HG02571 (cell line): ENCODE results near the gene C1orf198.

Source experiments
- ATAC-seq: cut with Tn5 transposase; IDR thresholded peaks from one replicate; pipeline ENCODE4 v1.9.1; 2021; ENCODE audit warnings: mild to moderate bottlenecking, moderate library complexity; ENCODE audit not compliant: unreplicated experiment

The C1orf198 gene

DNA sequence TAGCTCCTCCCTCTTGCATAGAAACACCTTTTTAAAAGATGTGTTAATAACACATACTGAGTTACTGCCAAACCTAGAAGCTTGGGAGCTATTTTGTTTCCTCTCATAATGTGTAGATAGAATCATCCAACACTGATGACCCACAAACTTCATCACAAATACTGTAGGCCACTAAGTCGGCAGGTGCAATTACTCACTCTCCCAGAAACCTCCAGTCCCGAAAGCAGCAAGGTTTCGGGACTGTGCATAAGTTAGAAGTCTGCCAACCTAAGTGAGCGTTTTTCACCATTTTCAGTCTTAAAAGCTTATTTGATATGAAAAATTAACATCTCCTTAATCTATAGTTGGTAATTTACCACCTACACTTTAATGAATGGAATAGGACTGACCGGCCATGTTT lies 32.0 kb downstream of the C1orf198 start:
- no peak for ATAC-seq

DNA sequence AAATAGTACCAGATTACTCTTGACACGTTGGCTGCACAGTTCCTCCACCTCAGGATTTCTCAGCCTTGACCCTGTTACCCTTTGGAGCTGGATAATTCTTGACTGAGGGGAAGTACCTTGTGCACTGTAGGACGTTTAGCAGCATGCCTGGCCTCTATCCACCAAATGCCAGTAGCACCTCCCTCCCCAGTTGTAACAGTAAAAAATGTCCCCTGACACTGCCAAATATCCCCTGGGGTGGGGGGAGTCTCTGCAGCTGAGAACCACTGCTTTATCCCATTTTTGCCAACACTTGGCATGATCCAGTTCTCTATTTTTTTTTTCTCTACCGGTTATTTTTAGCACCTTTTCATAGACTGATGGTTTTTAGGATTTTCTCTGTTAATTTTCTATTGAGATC lies 34.0 kb downstream of the C1orf198 start:
- no peak for ATAC-seq

- ATAC-seq: no peak
These were observed 34.8 kb downstream of the C1orf198 start for GRCh38 chr1:230833511-230833910.

DNA sequence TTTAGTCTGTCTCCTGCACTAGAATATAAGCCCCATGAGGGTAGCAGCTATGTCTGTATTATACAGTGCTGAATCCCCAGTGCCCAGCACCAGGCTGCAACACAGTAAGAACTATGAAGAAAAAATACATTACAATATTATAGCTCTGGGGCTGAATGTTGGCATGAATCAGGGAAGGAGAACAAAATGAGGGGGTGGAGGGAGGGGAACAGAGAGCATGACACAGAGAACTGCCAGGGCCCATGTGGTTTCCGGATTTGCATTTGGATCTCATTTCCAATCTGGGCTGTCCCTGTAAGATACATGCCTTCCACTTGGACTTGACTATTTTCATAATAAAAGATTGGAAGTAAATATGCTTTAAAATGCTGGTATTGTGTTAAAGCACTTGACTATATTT lies 35.8 kb downstream of the C1orf198 start:
- ATAC-seq: no peak

GRCh38 chr1:230831771-230832170 lies 36.5 kb downstream of the C1orf198 start:
- ATAC-seq: no peak

DNA sequence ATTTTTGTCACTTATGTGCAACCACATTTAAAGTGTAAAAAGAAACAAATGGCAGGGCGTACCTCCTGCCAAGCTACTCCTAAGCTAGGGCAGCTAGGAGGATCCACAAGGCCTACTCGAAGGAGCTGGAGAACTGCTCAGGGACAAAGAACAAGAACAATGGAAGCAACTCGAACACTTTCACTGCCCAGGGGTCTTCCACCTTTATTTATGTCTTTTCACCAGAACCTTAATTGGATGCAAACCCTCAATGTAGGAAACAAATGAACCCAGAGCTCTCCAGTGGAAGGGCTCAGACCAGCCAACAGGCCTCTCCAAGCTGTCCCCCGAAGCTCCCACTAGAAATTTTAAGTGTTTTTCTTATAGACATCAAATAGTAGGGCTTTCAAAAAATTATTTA lies 39.9 kb downstream of the C1orf198 start:
- no peak for ATAC-seq

- ATAC-seq: no peak
These were observed 40.5 kb downstream of the C1orf198 start for GRCh38 chr1:230827801-230828200.

GRCh38 chr1:230827081-230827681 lies 41.1 kb downstream of the C1orf198 start:
- no peak for ATAC-seq

DNA sequence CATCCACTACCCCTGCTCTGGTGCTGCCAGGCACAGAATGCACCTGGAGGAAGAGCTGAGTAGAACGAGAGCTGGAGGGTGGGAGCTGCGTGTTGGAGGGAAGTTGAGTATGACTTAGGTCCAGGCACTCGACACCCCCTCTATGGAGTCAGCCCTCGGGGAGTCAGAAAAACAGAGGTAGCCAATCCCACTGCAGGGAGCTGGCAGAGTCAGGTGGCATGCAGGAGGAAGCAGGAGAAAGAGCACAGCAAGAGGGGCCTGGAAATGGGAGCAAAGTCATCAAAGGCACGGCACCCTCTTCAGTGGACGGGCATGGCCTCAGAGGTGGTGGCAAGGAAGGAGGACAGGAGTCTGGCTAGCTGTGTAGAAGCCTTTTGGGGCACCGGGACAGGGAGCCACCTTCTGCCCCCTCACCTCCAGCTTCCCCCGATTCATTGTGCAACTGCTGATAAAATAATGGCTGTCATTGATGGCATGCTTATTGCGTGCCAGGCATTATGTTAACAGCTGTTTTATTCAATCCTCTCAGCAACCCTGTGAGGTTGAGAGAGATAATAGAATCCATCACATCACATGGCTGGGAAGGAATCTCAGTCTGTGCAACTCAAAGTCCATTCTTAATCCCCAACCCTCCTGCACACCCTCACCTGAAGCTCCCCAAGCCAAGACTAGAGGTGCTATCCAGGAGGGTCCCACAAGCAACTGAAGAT lies 42.0 kb downstream of the C1orf198 start:
- ATAC-seq: no peak

- ATAC-seq: no peak
These were observed 42.6 kb downstream of the C1orf198 start for GRCh38 chr1:230825761-230826160.

DNA sequence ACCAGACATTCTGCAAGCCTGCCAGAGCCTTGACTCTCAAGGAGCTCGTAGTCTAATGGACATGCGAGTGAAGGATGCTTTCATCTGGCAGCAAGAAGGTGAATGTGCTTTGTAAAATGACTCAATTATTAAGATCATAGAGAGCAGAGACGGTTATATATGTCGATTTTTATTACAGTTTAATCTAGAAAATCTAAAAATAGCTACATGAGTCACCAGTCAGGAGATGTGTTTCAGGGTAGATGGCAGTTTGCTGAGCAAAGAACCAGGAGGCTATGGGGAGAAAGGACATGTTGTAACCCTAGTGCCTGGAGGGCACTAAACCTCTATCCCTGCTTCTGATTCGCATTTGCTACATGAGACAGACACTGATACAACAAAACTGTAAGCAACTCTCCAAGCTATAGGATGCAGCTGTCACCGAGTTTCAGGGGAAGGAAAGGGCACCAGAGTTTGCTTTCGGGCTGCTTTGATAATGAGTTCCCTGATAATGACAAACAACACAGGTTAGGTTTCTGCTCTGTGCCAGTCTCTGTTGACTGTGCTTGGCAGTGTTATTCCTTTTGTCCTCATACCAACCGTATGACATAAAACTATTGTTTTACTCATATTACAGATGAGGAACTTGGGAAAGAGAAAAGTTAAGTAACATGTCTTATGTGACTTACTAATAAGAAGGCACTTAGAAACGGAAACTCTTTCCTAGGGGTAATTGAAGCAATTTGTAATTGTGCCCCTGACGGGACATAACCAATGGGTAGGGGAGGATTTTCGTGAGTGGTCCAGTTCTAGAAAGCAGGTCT lies 43.2 kb downstream of the C1orf198 start:
- ATAC-seq: no peak

GRCh38 chr1:230824551-230824918 lies 43.8 kb downstream of the C1orf198 start:
- ATAC-seq: no peak

DNA sequence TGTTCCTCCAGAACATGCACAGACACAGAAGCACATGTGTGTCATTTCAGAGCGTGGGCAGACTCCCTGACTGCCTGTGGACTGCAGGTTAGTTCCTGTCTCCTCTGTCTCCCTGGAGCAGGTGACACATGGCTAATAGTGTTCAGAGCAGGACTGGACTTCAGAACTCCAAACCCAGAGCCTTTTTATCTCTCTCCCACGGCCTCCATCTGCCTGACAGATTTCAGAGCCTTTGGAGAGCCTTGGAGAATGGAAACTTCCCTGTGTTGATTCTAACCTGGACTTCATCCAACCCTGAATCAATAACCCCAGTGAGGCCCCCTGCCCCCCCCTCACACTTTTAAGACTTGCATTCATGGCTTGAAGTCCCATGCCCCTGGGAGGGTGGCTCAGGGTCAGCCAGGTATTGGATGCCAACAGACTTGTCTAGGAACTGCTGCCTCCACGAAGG lies 44.4 kb downstream of the C1orf198 start:
- ATAC-seq: no peak

- no peak for ATAC-seq
These were observed 44.9 kb downstream of the C1orf198 start for GRCh38 chr1:230823426-230823825.

DNA sequence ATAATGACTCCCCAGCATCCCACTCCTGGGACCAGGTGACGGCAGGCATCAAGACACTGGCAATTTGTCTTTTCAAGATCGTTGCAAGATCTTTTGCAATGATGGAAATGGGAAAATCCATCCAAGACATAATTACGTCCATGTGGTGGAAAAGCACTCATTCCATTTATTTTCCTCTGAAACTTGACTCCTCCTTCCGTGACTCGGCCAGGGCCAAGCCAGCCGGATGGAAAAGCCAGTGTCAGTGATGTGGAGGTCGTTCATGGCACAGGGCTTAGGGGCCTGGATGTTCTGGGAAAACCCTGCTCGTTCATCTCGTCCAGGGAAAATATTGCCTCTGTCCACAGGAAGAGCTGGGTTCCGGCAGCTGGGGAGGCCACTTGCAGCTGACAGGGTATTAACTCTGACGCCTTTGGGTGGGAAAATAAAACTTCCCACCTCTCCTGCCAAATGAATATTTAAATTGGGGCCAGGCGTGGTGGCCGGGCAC lies 46.2 kb downstream of the C1orf198 start:
- no peak for ATAC-seq

DNA sequence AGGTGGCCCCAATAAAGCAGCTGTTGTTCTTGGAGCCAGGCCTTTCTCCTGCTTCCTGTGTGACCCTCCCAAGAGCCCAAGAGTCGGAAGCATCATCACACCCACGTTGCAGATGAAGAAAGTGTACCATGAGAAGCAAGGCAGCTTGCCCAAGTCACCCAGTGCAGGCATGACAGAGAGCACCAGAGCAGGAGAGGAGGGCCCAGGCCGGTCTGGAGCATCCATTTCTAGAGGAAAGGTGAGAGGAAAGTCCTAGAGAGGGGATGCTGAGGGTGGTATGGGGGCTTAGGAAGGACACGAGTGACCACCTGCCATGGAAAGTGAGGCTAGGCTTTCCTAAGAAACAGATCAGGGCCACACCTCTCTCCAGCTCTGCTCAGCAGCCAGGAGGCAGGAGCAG lies 47.0 kb downstream of the C1orf198 start:
- ATAC-seq: no peak

- ATAC-seq: no peak
These were observed 47.8 kb downstream of the C1orf198 start for GRCh38 chr1:230820568-230820967.

- ATAC-seq: no peak
These were observed 48.3 kb downstream of the C1orf198 start for GRCh38 chr1:230819976-230820375.

DNA sequence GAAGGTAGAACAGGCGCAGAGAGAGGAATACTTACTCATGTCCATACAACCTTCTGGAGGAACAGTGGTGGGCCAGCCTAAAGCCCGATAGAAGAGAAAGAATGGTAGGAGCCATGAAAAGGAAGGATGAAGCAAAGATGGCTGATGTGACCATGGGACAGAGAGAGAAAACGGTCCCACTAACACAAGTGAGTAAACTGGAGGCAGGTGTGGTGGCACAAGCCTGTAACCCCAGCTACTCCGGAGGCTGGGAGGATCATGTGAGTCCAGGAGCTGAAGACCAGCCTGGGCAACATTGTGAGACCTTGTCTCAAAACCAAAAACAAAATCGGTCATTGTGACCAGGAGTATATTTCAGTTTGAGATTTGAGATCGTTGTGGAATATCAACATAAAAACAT lies 49.4 kb downstream of the C1orf198 start:
- ATAC-seq: no peak

- ATAC-seq: no peak
These were observed 50.0 kb downstream of the C1orf198 start for GRCh38 chr1:230818367-230818766.

DNA sequence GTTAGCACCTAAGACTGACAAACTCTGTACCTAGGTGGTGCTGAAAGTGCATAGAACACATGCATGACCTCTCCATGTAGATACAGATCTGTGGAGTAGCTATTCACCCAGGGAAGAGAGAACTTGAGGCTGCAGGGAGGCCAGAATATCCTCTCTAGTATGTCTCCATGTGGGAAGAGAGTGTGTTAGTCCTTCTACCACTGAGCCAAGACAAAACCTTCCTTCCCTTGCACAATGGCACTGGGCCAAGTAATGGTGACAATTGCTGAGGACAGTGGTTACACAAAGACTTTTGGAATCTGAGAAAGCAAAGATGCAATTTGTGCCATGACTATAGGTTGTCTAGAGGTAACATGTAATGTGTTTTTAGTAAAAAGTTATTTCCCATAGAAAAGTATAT lies 52.3 kb downstream of the C1orf198 start:
- no peak for ATAC-seq
